ENCODE data around the gene CKM.

GRCh38 chr19:45368737-45369340, 46.2 kb upstream of the CKM start:
- TF ChIP-seq, protein P1, sequence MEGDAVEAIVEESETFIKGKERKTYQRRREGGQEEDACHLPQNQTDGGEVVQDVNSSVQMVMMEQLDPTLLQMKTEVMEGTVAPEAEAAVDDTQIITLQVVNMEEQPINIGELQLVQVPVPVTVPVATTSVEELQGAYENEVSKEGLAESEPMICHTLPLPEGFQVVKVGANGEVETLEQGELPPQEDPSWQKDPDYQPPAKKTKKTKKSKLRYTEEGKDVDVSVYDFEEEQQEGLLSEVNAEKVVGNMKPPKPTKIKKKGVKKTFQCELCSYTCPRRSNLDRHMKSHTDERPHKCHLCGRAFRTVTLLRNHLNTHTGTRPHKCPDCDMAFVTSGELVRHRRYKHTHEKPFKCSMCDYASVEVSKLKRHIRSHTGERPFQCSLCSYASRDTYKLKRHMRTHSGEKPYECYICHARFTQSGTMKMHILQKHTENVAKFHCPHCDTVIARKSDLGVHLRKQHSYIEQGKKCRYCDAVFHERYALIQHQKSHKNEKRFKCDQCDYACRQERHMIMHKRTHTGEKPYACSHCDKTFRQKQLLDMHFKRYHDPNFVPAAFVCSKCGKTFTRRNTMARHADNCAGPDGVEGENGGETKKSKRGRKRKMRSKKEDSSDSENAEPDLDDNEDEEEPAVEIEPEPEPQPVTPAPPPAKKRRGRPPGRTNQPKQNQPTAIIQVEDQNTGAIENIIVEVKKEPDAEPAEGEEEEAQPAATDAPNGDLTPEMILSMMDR (conservative IDR thresholded peaks at IDR 0.05 in 1 of 2, IDR thresholded peaks at IDR 0.05 in 1 of 2; ENCODE audit: low read depth in 1 of 2, low read length in 2 of 2): no peak
- TF ChIP-seq EZH2 (IDR thresholded peaks at IDR 0.05; ENCODE audit: low read length, missing control alignments): no peak

All from fibroblast of lung (primary cell).